Skeletal muscle satellite cell (primary cell): ENCODE measurements around the gene RBPJ.
A peak's percentile ranks its signal among the peaks of the same experiment; 100 is the strongest.

ENCODE experiments used
- H3K27me3 ChIP-seq: 2 replicates; pipeline ENCODE4 v1.7.0; 2013; ENCODE audit warnings: low read length; ENCODE audit not compliant: control insufficient read depth, insufficient read depth
- H3K36me3 ChIP-seq: 2 replicates; pipeline ENCODE4 v1.7.0; 2013; ENCODE audit warnings: mild to moderate bottlenecking, control low read depth, low read length; ENCODE audit not compliant: insufficient read depth
- H3K4me1 ChIP-seq: 2 replicates; pipeline ENCODE4 v1.7.0; 2013; ENCODE audit warnings: low read length; ENCODE audit not compliant: control insufficient read depth, insufficient read depth
- H3K4me2 ChIP-seq: 2 replicates; pipeline ENCODE4 v1.7.0; 2013; ENCODE audit warnings: mild to moderate bottlenecking, low read length
- H3K4me3 ChIP-seq: 2 replicates; pipeline ENCODE4 v1.7.0; 2013; ENCODE audit warnings: low read length
- H3K9ac ChIP-seq: 2 replicates; pipeline ENCODE4 v1.7.0; 2013; ENCODE audit warnings: mild to moderate bottlenecking, low read depth, low read length, moderate library complexity
- H3K9me3 ChIP-seq: replicated peaks from 2 replicates; pipeline ENCODE4 v1.7.0; 2013; ENCODE audit warnings: mild to moderate bottlenecking, control low read depth, low read length

Gene RBPJ

GRCh38 chr4:26410385-26411293, 89.8 kb downstream of the RBPJ start:
- no peaks in the 10 kb centered on the region for H3K27me3 ChIP-seq
- H3K9ac ChIP-seq, result no peak overlapping the region
- peaks cover 40% of the 10 kb centered on the region for H3K36me3 ChIP-seq
- peaks cover 6% of the 10 kb centered on the region for H3K4me1 ChIP-seq
- no peak overlapping the region for H3K4me2 ChIP-seq
- H3K4me3 ChIP-seq, result no peak overlapping the region
- peaks cover 6% of the 10 kb centered on the region for H3K9me3 ChIP-seq

GRCh38 chr4:26412381-26413372, 91.9 kb downstream of the RBPJ start:
- Histone ChIP-seq H3K4me2 (no peak overlapping the region), H3K36me3 (peaks cover 35% of the 10 kb centered on the region), H3K4me3 (no peak overlapping the region), H3K27me3 (no peaks in the 10 kb centered on the region), H3K4me1 (peaks cover 10% of the 10 kb centered on the region), H3K9ac (no peak overlapping the region), H3K9me3 (no peaks in the 10 kb centered on the region)

- no peak overlapping the region for H3K9ac ChIP-seq
- H3K4me2 ChIP-seq, result no peak overlapping the region
- H3K36me3 ChIP-seq, result peaks cover 31% of the 10 kb centered on the region
- H3K4me1 ChIP-seq, result peaks cover 19% of the 10 kb centered on the region
- H3K4me3 ChIP-seq, result no peak overlapping the region
- H3K9me3 ChIP-seq, result no peaks in the 10 kb centered on the region
- H3K27me3 ChIP-seq, result no peaks in the 10 kb centered on the region
Observed at GRCh38 chr4:26413582-26413981, 92.8 kb downstream of the RBPJ start.

- Histone ChIP-seq H3K4me1 (peaks cover 33% of the 10 kb centered on the region), H3K4me3 (no peak overlapping the region), H3K27me3 (no peaks in the 10 kb centered on the region), H3K9me3 (no peaks in the 10 kb centered on the region), H3K4me2 (no peak overlapping the region), H3K9ac (no peak overlapping the region), H3K36me3 (peaks cover 49% of the 10 kb centered on the region)
Observed at GRCh38 chr4:26418107-26418506, 97.3 kb downstream of the RBPJ start.

GRCh38 chr4:26418850-26419249, 98.0 kb downstream of the RBPJ start:
- H3K4me3 ChIP-seq, result no peak overlapping the region
- no peaks in the 10 kb centered on the region for H3K27me3 ChIP-seq
- no peak overlapping the region for H3K9ac ChIP-seq
- no peaks in the 10 kb centered on the region for H3K9me3 ChIP-seq
- peaks cover 52% of the 10 kb centered on the region for H3K36me3 ChIP-seq
- peaks cover 30% of the 10 kb centered on the region for H3K4me1 ChIP-seq
- H3K4me2 ChIP-seq, result no peak overlapping the region

GRCh38 chr4:26420438-26420837, 99.6 kb downstream of the RBPJ start:
- H3K27me3 ChIP-seq, result no peaks in the 10 kb centered on the region
- H3K9me3 ChIP-seq, result no peaks in the 10 kb centered on the region
- peaks cover 47% of the 10 kb centered on the region for H3K36me3 ChIP-seq
- no peak overlapping the region for H3K4me2 ChIP-seq
- H3K4me1 ChIP-seq, result peaks cover 33% of the 10 kb centered on the region
- peak overlapping the region; percentile 18 for H3K9ac ChIP-seq
- H3K4me3 ChIP-seq, result no peak overlapping the region

- Histone ChIP-seq H3K4me1 (peaks cover 33% of the 10 kb centered on the region), H3K36me3 (peaks cover 46% of the 10 kb centered on the region), H3K4me2 (no peak overlapping the region), H3K27me3 (no peaks in the 10 kb centered on the region), H3K4me3 (no peak overlapping the region), H3K9ac (peak overlapping the region; percentile 18), H3K9me3 (no peaks in the 10 kb centered on the region)
Observed at GRCh38 chr4:26420913-26421312, 100.1 kb downstream of the RBPJ start.

- H3K9ac ChIP-seq, result no peak overlapping the region
- peaks cover 50% of the 10 kb centered on the region for H3K36me3 ChIP-seq
- no peak overlapping the region for H3K4me2 ChIP-seq
- no peaks in the 10 kb centered on the region for H3K9me3 ChIP-seq
- no peak overlapping the region for H3K4me3 ChIP-seq
- H3K27me3 ChIP-seq, result no peaks in the 10 kb centered on the region
- H3K4me1 ChIP-seq, result peaks cover 17% of the 10 kb centered on the region
Observed at GRCh38 chr4:26424153-26424552, 103.3 kb downstream of the RBPJ start.

GRCh38 chr4:26424838-26425237, 104.0 kb downstream of the RBPJ start:
- peaks cover 17% of the 10 kb centered on the region for H3K4me1 ChIP-seq
- no peak overlapping the region for H3K4me2 ChIP-seq
- no peak overlapping the region for H3K4me3 ChIP-seq
- H3K36me3 ChIP-seq, result peaks cover 56% of the 10 kb centered on the region
- H3K9ac ChIP-seq, result no peak overlapping the region
- no peaks in the 10 kb centered on the region for H3K9me3 ChIP-seq
- H3K27me3 ChIP-seq, result no peaks in the 10 kb centered on the region

GRCh38 chr4:26425953-26426352, 105.1 kb downstream of the RBPJ start:
- Histone ChIP-seq H3K36me3 (peaks cover 59% of the 10 kb centered on the region), H3K9me3 (no peaks in the 10 kb centered on the region), H3K9ac (no peak overlapping the region), H3K4me3 (no peak overlapping the region), H3K27me3 (no peaks in the 10 kb centered on the region), H3K4me1 (peaks cover 8% of the 10 kb centered on the region), H3K4me2 (no peak overlapping the region)

GRCh38 chr4:26426892-26427291, 106.1 kb downstream of the RBPJ start:
- Histone ChIP-seq H3K36me3 (peaks cover 56% of the 10 kb centered on the region), H3K4me3 (no peak overlapping the region), H3K9ac (no peak overlapping the region), H3K4me2 (no peak overlapping the region), H3K27me3 (no peaks in the 10 kb centered on the region), H3K4me1 (peaks cover 11% of the 10 kb centered on the region), H3K9me3 (no peaks in the 10 kb centered on the region)
